ENCODE data around the gene APCDD1L.
"Not testable (repeated sequence)": the region's sequence is repeated elsewhere in the genome, so short reads cannot be mapped to it uniquely, and the experiment has no call there.

Gene APCDD1L

GRCh38 chr20:58440021-58440767 lies 75.0 kb downstream of the APCDD1L start:
- no peak for DNase-seq (ENCODE audit: low spot score)

GRCh38 chr20:58438970-58439808 lies 76.0 kb downstream of the APCDD1L start:
- no peak for DNase-seq (ENCODE audit: low spot score)

GRCh38 chr20:58436868-58437645 lies 78.1 kb downstream of the APCDD1L start:
- DNase-seq (ENCODE audit: low spot score): no peak

GRCh38 chr20:58435237-58435636 lies 80.0 kb downstream of the APCDD1L start:
- no peak for DNase-seq (ENCODE audit: low spot score)

- DNase-seq (ENCODE audit: low spot score): no peak
These were observed 80.9 kb downstream of the APCDD1L start for GRCh38 chr20:58434326-58434725.

GRCh38 chr20:58433759-58434158 lies 81.4 kb downstream of the APCDD1L start:
- DNase-seq (ENCODE audit: low spot score): peak; percentile 81

GRCh38 chr20:58433029-58433647 lies 82.1 kb downstream of the APCDD1L start:
- DNase-seq (ENCODE audit: low spot score): no peak

GRCh38 chr20:58432186-58432954 lies 82.8 kb downstream of the APCDD1L start:
- DNase-seq (ENCODE audit: low spot score): peak; percentile 12

GRCh38 chr20:58431134-58431533 lies 84.1 kb downstream of the APCDD1L start:
- no peak for DNase-seq (ENCODE audit: low spot score)

GRCh38 chr20:58429303-58429702 lies 85.9 kb downstream of the APCDD1L start:
- no peak for DNase-seq (ENCODE audit: low spot score)

GRCh38 chr20:58428364-58428763 lies 86.8 kb downstream of the APCDD1L start:
- DNase-seq (ENCODE audit: low spot score): no peak

GRCh38 chr20:58427571-58427970 lies 87.6 kb downstream of the APCDD1L start:
- DNase-seq (ENCODE audit: low spot score): not testable (repeated sequence)

GRCh38 chr20:58424218-58424969 lies 90.8 kb downstream of the APCDD1L start:
- no peak for DNase-seq (ENCODE audit: low spot score)

- no peak for DNase-seq (ENCODE audit: low spot score)
These were observed 93.7 kb downstream of the APCDD1L start for GRCh38 chr20:58421497-58421850.

- peak; percentile 75 for DNase-seq (ENCODE audit: low spot score)
These were observed 94.3 kb downstream of the APCDD1L start for GRCh38 chr20:58420798-58421496.

GRCh38 chr20:58418949-58419748 lies 96.0 kb downstream of the APCDD1L start:
- no peak for DNase-seq (ENCODE audit: low spot score)

GRCh38 chr20:58417438-58417837 lies 97.8 kb downstream of the APCDD1L start:
- no peak for DNase-seq (ENCODE audit: low spot score)

- no peak for DNase-seq (ENCODE audit: low spot score)
These were observed 98.4 kb downstream of the APCDD1L start for GRCh38 chr20:58416835-58417234.

GRCh38 chr20:58416057-58416456 lies 99.1 kb downstream of the APCDD1L start:
- DNase-seq (ENCODE audit: low spot score): no peak

All from hepatic stellate cell (primary cell).